ENCODE results near the gene NFYC. TPM values are rescaled to one million over a fixed set of nuclear protein-coding genes. Genes with fewer than 3 reads are reported as not detected.

Gene NFYC
- 68.7 TPM for total RNA-seq

GRCh38 chr1:40691538-40692428, at the start of gene NFYC:
TSS of gene NFYC (plus strand) at chr1:40691704. CDS start at chr1:40738844, 47,140 bp downstream.

GRCh38 chr1:40665335-40666171, 26.0 kb upstream of the NFYC start, which contains the start of gene RIMS3:
TSS of gene RIMS3 (minus strand) at chr1:40665682. CDS start at chr1:40641925, 23,757 bp downstream.

DNA sequence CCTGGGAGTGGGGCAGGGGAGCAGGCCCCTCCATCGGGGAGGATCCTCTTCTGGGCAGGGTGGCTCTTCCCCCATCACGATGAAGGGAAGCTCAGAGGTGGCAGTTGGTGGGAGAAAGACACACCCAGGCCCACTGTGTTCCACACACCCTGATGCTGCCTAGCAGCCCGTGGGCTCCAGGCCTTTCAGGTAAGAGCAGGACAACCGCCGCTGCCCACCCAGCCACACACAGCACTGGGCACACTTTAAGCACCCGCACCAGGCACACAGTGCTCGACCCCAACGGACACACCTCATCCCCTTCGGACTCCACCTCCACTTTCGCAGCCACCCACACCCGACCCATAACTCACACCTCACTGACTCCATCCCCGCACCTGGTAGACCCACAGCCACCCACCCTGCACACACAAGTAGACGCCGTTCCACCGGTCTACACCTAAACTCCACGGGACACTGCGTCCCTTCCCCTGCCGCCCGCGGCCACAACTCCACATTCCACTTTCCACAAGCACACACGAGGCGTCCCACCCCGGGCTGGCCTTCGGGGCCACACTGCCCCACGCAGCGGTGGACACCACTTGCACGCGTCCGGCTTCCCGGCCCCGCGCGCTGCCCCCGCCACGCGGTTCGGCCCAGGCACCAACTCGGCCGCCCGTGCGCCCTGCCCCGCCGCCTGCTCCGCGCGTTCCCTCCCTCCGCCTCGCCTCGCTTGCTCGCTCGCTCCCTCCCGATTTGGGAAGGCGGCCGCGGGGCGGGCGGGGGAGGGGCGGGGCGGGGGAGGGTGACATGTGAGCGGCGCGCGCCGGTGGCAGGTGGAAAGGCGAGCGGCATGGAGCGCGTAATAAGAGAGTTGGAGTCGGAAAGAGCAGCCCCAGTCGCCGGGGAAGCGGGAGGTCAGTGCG, 91.7 kb downstream of the NFYC start, which contains the start of gene KCNQ4:
TSS of gene KCNQ4 (plus strand) at position 787 of the 905 bp plus-strand sequence. CDS start 307 bp downstream, outside the sequence.

Small RNA genes within 50 kb of the gene (small RNA-seq; reads per million reads assigned to genes)
- gene MIR30C1 (ENCODE audit: low replicate concordance) (9.2 reads per million, percentile 95 among the genes with 10 or more reads in this experiment), gene MIR30E (ENCODE audit: low replicate concordance) (436 reads per million, percentile 99 among the genes with 10 or more reads in this experiment), gene RN7SL326P (ENCODE audit: low replicate concordance) (not detected)

Other genes with a start within 250 kb of the NFYC start
- 2.9 TPM for gene ZFP69B, start 241.2 kb upstream of the NFYC start, total RNA-seq
- 3.0 TPM for gene ZFP69, start 214.4 kb upstream of the NFYC start, total RNA-seq
- gene EXO5, start 182.9 kb upstream of the NFYC start, total RNA-seq, result 7.4 TPM
- gene ZNF684, start 160.1 kb upstream of the NFYC start, total RNA-seq, result 8.1 TPM
- 0.99 TPM for gene RIMS3, start 26.0 kb upstream of the NFYC start, total RNA-seq
- gene KCNQ4, start 92.1 kb downstream of the NFYC start, total RNA-seq, result 8.6 TPM
- 15.0 TPM for gene CITED4, start 170.7 kb downstream of the NFYC start, total RNA-seq

Measured in metanephros (tissue), 2 donors.